GM18520 (cell line): ENCODE results near the gene ZBTB37.
"Not testable (repeated sequence)": the region's sequence is repeated elsewhere in the genome, so short reads cannot be mapped to it uniquely, and the experiment has no call there.

Source experiments
- ATAC-seq: cut with Tn5 transposase; IDR thresholded peaks from one replicate; pipeline ENCODE4 v1.9.1; 2021; ENCODE audit not compliant: unreplicated experiment

The ZBTB37 gene, protein sequence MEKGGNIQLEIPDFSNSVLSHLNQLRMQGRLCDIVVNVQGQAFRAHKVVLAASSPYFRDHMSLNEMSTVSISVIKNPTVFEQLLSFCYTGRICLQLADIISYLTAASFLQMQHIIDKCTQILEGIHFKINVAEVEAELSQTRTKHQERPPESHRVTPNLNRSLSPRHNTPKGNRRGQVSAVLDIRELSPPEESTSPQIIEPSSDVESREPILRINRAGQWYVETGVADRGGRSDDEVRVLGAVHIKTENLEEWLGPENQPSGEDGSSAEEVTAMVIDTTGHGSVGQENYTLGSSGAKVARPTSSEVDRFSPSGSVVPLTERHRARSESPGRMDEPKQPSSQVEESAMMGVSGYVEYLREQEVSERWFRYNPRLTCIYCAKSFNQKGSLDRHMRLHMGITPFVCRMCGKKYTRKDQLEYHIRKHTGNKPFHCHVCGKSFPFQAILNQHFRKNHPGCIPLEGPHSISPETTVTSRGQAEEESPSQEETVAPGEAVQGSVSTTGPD

DNA sequence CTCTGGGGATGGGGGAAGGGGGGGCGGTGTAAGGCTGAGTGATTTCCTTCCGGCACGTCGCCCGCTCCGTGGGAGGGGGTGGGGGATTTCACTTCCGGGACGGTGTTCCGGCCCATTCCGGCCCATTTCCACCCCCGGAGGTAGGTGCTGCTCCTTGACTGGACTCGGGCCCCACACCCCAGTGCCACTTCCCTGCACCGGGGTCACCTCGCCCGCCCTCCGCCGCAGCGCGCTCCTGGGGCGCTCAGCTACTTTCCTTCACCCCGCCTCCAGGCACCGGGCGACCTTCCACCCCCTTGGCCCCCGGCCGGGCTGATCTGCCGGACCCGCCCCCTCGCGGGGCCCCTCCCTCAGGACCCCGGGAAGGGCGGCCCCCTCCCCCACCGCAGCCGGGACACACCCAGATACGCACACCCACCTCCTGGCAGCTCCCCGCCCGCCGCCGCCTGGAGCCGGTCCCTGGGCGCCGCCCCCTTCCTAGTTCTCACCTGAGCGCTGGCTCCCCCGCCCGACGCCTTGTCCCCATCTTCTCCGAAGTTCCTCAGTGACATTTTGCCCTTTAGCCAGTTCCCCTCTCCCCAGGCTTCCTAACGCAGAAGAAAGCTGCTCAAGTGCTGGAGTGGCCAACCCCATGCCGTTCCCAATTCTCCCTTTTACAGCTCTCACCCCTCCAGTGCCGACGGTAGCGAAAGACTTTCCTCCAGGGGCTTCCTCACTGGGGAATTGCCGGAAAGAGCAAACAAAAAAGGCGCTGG, at the start of gene ZBTB37:
TSS of gene ZBTB37 (plus strand) at position 115 of the 755 bp plus-strand sequence. CDS start 1,846 bp downstream, outside the sequence.
- peak; percentile 32 for ATAC-seq

DNA sequence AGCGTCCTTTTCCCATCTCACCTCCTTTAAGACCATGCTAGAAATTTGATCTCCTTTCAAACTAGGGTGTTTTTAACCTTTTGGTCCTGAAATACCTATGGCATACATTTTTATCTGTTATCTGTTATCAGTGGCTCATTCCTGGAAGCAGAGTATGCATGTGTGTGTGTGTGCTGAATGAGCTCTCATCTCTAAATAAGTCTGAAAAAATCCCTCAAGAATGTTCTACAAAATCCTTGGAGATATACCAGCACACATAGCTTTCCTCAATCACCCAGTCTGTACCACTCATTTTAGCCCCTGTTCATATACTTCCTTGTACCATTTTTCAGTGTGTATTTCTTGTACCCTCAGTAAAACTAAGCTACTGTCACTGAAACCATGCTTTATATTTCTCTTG, 49.7 kb upstream of the ZBTB37 start:
- no peak for ATAC-seq

DNA sequence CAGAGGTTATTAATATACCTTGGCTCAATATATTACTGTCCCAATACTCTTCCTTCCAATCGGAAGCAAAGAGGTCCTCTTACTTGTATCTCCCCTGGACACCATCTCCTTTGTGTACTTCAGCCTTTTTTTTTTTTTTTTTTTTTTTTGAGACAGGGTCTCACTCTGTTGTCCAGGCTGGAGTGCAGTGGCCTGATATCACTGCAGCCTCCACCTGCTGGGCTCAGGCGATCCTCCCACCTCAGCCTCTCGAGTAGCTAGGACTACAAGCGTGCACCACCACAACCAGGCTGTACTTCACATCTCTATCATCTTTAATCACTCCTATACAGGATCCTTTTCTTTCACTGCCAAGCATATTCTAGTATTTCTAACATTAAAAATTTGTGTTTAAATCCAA, 46.5 kb upstream of the ZBTB37 start:
- no peak for ATAC-seq

DNA sequence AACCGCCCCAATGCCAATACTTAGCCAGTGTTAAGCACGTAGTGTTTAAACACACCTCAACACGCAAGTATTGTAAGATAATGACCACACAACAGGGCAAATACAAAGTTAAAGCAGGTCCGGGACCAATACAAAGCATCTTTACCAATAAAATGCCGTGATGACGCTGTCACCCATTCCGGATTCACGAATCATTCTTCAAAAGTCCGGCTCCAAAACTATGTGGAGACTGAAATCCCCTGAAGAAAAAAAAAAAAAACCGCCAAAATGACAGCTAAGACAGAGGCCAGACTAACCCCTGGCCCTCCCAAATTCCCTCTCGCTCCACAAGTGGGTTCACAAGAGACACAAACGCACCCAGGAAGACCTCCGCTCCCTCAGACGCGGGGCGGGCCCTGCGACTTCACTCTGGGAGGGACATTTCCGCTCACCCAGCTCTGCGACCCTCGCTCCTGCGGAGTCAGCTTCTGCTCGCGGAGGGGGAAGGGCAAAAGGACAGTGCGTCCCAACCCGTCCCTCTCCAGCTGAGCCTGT, 44.3 kb upstream of the ZBTB37 start:
- no peak for ATAC-seq

DNA sequence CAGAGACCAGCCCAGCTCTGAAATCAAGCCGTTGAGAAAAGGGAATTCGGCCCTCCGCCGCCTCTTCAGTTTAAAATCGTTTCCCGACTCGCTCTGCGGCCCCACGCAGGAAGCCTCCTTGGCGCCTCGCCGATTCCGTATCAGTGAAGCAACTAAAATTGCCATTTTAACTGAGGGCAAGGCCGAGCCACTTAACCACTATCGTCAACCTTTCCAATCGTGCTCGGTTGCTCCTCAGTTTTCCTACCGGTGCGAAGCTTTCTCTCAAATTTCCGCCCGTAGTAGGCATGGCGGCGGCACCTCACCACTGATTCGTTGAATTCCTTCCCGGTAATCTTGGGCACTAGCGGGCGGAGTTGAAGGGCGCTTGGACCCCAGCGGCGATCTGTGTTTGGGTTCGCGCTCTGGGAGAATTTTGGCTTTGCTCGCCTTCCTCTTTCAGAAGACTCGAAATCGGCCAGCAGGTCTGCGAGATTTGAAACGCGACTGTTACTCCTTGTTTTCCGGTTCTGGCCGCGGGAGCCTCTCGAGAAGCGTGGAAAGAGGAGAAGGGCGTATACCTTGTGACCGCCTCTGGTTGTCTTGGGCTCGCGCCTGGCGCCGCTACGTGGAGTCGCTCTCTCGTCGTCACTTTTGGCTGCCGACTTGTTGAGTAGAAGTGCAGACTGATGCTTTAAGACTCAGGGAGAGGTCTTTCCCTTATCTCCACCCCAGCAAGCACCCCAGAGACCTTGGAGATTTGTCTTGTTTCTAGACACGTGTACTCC, 43.7 kb upstream of the ZBTB37 start, which contains the start of the genes CENPL and DARS2:
TSS of gene CENPL (minus strand) at position 569 of the 767 bp plus-strand sequence. CDS start 13,584 bp downstream, outside the sequence.
TSS of gene DARS2 (plus strand) at position 359 of the 767 bp plus-strand sequence. CDS start 557 bp downstream, outside the sequence.
- peak; percentile 86 for ATAC-seq

DNA sequence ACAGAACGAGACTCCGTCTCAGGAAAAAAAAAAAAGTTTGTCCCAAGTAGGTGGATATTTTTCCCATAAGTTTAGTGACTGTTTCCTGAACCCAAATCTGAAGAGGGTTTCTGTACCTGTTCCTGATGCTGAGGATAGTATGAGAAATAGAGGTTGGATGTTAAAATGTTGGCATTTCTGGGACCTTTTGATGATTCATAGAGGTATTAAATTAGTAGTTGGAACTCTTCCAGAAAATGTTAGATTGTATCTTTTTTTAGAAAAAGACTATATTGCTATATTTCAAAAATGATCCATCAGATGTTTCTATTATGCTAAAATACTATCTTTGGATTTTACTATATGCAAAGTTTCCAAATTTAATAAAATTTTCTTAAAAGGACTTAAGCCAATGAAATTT, 40.6 kb upstream of the ZBTB37 start:
- ATAC-seq: no peak

DNA sequence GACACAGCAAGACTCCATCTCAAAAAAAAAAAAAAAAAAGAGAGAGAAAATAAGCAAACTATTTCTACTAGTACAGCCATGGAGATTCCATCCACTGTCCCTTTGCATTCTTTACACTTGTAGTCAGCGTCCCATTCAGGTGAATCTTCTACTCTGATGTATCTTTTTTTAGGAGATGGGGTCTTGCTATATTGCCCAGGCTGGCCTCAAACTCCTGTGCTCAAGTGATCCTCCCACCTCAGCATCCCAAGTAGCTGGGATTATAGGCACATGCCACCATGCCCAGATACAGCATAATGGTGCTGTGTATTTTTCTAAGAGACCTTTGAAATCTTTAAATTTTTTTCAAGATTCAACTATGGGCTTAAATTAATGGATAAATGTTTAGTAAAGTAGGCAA, 35.4 kb upstream of the ZBTB37 start:
- ATAC-seq: no peak

DNA sequence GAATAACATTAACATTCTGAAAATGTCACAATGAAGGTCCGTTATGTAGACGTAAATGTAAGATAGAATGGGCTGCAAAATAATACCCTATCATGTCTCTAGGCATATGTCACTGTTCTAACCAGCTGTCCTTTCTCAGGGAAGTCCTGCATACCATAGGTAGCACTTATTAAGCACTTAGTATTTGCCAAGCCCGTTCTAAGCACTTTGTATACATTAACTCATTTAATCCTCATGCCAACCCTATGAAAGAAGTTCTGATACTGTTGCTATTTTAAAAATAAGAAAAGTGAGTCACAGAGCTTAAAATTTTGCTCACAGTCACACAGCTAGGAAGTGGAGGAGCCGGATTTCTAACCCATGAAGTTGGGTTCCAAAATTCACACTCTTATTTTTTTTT, 16.1 kb upstream of the ZBTB37 start:
- ATAC-seq: no peak

DNA sequence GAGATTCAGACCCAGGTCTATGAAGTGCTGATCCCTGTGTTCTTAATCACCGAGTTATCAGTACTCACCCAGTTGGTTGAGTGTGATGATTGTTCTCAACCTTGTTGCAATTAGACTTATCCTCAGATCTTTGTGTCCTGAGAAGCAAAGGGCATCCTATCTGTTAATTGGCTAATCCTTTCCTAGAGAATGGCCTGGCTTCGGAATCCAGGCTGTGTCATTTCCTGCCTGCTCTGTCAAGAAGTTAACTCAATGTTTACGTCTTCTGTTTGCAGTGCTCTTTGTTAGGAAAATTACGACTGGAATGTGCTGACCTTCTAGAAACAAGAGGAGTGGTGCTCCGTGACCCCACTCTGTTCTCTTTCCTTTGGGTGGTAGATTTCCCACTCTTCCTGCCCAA, 15.1 kb upstream of the ZBTB37 start:
- ATAC-seq: no peak

DNA sequence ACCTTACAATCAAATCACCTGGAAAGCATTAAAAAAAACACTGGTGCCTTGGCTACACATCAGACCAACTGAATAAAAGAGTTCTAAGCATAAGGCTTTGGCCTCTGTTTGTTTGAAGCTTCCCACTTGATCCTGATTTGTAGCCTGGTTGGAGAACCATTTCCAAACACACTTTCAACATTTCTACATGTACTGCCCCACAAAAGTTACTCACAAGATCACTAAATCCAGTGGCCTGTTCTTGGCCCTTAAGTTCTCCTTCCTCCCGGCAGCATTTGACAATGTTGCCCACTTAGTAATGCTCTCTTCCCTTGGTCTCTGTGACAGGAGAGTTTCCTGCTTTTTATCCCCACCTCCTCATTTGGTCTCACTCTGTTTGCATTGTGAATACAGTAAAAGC, 12.2 kb upstream of the ZBTB37 start:
- no peak for ATAC-seq

DNA sequence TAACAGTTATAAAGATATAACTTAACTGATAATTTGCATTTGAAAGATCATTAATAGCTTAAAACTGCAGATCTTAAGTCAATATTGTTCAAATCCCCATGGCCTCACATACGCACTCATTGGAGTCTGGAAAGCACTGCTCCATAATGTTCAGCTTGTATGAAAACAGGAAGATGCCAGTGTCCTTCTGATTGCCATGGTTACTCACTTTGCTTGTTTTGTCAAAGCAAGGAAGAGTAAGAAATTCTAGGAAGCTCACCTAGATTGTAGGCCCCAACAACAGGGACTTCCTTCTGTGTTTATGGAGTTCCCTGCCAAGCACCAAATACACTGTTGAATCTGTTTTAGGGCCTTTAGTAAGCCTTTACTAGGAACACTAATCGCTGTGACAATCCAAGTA, 11.3 kb upstream of the ZBTB37 start:
- ATAC-seq: no peak

DNA sequence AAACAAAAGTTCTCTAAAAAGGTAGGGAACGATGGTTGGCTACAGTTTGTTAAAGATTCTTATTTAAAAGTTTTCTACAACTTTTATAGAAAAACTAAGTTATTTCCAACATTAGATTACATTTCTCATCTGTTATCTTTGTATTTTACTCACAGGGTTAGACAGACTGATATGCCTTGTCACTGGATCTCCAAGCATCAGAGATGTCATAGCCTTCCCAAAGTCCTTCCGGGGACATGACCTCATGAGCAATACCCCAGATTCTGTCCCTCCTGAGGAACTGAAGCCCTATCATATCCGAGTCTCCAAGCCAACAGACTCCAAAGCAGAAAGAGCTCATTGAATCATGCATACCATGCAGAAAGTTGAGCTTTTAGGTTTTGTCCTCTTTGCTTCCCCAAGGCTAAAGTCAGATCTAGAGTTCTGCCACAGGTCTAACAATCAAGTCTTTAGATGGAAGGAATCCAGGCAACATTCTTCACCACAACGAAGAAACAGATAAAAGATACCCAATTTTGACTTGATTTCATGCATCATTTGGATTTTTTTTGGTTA, 10.7 kb upstream of the ZBTB37 start:
- ATAC-seq: no peak

DNA sequence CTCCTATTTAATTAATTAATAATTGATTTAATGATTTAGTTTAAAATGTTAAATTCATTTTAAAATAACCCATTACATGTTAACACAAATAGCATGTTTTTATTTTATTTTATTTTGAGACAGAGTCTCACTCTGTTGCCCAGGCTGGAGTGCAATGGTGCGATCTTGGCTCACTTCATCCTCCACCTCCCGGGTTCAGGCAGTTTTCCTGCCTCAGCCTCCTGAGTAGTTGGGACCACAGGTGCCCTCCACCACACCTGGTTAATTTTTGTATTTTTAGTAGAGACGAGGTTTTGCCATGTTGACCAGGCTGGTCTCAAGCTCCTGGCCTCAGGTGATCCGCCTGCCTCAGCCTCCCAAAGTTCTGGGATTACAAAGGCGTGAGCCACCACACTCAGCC, 8.6 kb upstream of the ZBTB37 start:
- ATAC-seq: not testable (repeated sequence)

DNA sequence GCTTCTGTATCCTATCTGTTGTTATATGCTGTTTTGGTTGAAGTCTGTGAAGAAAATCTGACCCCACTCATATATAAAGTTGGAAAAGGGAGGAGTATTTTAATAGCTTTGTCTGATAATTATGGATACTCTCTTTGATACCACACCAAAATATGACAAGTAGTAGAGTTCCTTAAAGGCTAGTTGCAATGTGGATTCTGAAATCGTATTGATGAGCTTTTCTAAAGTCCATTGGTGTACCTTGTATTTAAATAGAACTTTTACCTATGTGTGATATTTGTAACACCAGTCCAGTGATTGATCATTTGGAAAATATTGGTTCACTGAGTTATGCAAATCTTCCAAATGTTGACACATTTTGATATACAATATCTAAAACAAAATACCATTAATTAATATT, 8.1 kb upstream of the ZBTB37 start:
- ATAC-seq: no peak

DNA sequence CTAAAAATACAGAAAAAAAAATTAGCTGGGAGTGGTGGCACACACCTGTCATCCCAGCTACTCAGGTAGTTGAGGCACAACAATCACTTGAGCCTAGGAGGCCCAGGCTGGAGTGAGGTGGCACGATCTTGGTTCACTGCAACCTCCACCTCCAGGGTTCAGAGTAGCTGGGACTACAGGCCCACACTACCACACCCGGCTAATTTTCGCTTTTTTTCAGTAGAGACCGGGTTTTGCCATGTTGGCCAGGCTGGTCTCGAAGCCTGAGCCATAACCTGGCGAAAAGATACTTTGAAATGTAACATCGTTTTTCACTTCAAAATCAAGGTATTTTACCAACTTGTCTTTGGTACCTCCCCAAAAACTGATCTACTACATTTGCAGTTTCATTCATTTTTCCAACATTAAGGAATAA, 6.4 kb upstream of the ZBTB37 start:
- ATAC-seq: no peak

DNA sequence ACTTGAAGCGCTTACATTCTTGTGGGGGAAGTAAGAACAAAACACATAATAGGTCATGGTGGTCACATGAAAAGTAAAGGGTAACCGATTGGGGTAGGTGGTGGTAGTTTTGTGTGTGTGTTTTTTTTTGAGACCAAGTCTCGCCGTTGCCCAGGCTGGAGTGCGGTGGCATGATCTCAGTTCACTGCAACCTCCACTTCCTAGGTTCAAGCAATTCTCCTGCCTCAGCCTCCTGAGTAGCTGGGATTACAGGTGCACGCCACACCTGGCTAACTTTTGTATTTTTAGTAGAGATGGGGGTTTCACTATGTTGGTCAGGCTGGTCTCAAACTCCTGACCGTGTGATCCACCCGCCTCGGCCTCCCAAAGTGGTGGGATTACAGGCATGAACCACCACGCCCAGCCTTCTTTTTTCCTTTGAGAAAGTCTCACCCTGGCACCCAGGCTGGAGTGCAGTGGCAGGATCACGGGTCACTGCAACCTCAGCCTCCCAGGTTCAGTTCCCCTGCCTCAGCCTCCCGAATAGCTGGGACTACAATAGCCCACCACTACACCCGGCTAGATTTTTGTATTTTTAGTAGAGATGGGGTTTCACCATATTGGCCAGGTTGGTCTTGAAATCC, 5.9 kb upstream of the ZBTB37 start:
- ATAC-seq: not testable (repeated sequence)

DNA sequence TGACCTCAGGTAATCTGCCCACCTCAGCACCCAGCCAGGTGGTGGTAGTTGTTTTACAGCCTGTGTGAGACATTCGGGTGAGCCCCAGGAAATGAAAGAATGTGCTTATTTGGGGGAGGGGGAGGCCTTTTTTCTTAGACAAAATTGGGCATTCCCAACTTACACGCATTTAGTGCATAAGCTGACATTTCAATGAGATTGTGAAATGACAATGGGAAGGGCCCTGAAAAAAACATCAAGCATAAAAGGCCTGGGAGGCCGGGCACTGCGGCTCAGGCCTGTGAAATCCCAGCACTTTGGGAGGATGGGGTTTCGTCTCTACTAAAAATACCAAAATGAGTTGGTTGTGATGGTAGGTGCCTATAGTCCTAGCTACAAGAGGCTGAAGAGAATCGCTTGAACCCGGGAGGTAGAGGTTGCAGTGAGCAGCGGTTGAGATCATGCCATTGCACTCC, 5.4 kb upstream of the ZBTB37 start:
- ATAC-seq: no peak

DNA sequence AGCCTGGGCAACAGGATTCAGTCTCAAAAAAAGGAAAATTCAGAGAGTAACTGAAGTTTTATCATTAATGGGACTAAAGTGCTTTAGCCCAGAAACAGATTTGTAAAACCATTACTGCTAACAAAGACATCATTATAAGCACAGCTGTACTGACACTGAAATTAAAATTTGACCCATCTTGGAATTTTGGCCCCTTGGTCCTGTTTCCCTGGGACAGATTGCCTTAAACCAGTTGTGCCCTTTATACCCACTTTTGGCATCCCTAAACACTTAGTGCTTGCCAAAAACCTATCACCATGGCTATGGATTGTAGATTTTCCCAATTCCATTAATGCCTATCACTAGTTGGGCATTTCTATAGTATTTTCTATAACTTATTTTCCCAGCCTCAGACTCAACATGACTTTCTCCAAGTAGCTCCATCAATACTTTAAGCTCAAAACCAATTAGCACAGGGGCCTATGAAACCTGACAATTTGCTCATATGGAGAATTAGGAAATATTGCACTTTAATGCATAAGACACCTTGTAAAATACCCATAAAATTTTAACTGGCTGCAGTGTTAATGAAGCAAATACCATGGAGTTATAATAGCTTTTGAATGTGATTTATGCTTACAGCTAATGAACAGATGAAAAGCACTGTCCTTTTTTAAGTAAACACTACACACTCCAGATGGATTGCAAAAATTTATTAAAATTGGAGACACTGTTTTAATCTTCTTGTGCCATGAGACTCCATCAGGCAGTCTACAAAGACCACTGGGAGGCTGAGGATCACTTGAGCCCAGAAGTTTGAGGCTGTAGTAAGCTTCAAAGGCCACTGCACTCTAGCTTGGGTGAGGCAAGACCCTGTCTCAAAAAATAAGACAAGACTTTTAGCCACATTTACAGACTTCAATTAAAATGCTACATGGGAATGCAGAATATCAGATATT, 4.7 kb upstream of the ZBTB37 start:
- ATAC-seq: no peak
